GDM1 (cell line): ENCODE measurements around the gene USHBP1.

ENCODE experiments used
- DNase-seq: peaks from one replicate; lab custom pipeline; 2025; lab: John Stamatoyannopoulos, UW

Gene USHBP1, protein sequence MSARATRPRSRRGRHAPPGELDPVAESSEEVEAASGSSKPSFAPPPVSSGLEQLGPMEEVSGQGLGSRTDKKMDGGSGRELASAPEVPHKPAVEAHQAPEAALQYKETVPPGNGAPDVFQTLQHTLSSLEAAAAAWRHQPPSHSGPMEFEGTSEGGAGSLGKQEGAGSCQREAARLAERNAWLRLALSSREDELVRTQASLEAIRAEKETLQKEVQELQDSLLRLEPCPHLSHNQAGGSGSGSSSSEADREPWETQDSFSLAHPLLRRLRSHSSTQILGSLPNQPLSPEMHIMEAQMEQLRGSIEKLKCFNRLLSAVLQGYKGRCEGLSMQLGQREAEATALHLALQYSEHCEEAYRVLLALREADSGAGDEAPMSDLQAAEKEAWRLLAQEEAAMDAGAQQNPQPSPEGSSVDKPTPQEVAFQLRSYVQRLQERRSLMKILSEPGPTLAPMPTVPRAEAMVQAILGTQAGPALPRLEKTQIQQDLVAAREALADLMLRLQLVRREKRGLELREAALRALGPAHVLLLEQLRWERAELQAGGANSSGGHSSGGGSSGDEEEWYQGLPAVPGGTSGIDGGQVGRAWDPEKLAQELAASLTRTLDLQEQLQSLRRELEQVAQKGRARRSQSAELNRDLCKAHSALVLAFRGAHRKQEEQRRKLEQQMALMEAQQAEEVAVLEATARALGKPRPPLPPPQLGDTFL

DNA sequence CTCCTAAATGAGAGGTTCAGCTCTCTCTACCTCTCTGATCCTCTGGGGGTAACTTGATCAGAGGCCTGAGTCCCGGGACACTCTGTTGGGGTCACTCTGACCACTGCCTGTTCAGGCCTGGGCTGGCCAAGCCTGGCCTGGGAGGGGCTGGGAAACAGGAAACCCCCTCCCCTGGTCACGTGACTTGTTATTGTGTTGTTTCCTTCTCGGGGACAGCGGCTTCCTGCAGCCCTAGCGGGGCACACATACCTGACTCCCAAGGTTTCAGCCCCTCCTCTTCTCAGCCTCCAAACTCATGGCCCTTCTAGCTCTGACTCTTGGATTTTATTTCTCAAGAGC, at the start of gene USHBP1:
Gene USHBP1, minus strand, starts transcription at position 105 of the 339 bp plus-strand sequence. CDS start 446 bp downstream, outside the sequence.
- DNase-seq = no peak

- no peak for DNase-seq
These were observed 49.6 kb upstream of the USHBP1 start for GRCh38 chr19:17314007-17314593.

DNA sequence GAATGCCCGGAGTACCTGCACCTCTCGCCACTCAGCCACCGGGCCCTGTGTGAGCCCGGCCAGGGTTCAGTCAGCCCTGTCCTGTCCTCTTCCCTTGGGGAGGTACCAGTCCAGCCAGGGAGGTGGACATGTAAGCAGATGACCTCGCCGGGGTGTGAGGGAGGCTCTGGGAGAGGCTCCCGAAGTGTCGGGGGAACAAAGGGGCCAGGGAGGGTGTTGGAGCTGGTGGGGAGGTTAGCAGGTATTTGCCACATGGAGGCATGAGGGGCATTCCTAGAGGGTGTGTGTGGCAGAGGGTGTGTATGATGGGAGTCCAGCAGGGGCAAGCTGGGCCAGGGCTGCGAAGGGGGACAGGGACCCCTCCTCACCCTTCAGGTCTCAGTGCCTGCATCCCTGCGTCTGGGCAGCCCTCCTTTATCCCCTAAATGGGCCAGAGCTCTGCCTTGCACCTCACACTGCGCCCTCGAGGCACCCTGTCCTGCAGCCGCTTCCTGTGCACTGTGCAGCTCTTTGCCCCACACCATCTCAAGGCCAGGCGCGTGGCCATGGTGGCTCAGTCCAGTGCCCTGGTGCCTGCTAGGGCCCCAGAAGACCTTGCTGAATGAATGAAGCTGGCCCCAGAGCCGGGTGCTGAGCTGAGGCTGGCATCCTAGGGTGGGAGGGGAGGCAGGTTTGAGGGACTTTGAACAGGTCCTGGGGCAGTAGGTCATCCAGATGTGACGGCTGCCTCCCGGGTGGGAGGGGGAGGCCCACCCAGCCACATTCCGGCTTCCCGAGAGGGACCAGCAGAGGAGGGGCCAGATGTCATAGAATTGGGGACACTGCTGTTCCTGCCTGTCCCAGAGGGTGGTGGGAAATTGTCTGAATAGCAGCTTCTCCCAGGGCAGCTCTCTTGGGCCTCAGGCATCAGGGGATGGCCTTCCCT, 47.9 kb upstream of the USHBP1 start:
- DNase-seq = no peak

DNA sequence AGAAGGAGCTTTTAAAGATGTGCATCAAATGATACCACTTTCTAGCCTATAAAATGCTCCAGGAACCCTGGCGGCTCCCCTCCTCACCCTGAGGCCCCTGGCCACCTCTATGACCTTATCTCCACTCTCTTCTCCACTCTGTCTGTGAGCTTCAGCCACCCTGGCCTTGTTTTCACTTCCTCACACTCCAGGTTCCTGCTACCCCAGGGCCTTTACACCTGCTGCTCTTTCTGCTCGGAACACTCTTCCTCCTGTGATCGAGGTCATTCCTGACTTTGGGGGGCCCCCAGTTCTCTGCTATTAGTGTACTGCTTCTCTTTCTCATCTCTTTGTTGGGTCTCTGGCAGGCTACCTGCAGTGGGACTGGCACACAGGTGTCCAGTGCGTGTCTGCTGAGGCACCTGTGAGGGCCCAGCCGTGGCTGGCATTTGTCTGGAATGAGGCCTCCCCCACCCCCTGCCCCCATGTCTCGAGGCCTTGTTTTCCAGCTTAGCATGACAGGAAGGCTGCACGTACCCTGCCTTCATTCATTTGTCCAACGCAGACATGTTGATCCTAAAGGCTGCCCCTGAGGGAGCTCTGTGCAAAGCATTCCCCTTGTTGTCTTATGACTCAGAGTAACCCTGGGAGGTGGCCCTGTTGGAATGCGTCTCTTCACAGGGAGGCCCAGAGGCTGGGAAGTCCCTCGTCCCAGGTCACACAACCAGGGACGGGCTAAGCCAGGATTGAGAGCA, 47.1 kb upstream of the USHBP1 start:
- no peak for DNase-seq

DNA sequence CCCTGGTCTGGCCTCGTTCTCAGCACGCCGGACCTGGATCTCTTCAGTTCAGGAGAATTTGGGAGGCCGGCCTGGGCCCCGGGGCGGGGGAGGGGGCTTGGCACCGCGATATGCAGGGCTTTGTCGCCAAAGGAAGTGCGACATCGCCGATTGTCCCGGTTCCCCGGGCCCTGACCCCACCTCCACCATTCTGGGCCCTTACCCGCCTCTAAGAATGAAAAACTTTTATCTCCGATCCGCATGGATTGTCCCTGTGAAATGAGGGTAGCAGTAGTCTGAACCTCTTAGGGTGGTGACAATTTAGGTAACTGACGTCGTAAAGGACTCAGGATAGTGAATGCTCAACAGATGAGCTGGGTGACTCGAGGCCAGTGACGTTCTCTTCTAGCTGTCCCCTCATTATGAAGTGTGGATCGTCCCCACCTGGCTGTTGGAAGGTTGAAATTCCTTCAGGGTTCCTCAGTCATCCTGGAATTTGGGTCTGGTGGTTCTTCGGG, 45.5 kb upstream of the USHBP1 start:
- no peak for DNase-seq

GRCh38 chr19:17309198-17309964, 44.8 kb upstream of the USHBP1 start, which contains the start of gene DDA1:
Gene DDA1, plus strand, starts transcription at chr19:17309563. Its CDS starts 92 bp downstream, at chr19:17309655.
- peak; percentile 99 for DNase-seq

GRCh38 chr19:17307876-17308377, 43.4 kb upstream of the USHBP1 start:
- DNase-seq = no peak

DNA sequence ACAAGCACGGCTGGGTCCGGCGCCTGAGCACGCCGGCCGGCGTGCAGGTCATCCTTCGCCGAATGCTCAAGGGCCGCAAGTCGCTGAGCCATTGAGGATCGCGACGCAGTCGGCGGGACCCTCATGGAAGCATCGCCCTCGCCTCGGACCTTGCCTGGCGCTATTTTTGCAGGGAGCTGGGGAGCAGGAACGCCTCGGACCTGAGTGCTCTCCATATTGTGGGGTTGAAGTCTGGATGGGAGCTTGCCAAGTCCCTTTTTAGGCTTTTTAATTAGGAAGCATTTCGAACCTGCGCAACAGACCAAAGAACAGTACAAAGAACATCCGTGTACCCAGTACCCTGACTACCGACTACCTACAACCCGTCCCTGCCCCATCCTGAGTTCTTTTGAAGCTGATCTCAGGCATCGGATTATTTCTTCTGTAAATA, 41.8 kb upstream of the USHBP1 start:
- DNase-seq = no peak

- peak; percentile 98 for DNase-seq
These were observed 41.2 kb upstream of the USHBP1 start, which contains the start of gene MRPL34 for GRCh38 chr19:17305517-17306284. Gene MRPL34, plus strand, starts transcription at chr19:17305872. Its CDS starts 21 bp downstream, at chr19:17305893.

GRCh38 chr19:17305216-17305516, 40.6 kb upstream of the USHBP1 start:
- no peak for DNase-seq

GRCh38 chr19:17304386-17305215, 40.1 kb upstream of the USHBP1 start:
- no peak for DNase-seq

DNA sequence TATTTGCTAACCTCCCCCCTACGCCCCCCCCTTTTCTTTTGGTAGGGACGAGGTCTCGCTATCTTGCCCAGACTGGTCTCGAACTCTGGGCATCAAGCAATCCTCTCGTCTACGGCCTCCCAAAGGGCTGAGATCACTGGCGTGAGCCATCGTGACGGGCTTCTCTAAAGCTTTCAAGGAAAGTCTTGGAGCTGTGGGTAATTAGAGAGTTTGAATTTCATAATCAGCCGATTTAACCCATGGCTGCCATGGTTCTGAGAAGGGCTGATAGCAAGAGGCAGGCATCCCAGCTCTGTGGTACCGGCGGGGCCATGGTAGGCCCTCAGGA, 39.4 kb upstream of the USHBP1 start:
- DNase-seq = no peak

- peak; percentile 90 for DNase-seq
These were observed 38.8 kb upstream of the USHBP1 start, which contains the start of gene ABHD8 for GRCh38 chr19:17303167-17303939. Gene ABHD8, minus strand, starts transcription at chr19:17303425. Its CDS starts 1,809 bp downstream, at chr19:17301616.

GRCh38 chr19:17302391-17303166, 38.0 kb upstream of the USHBP1 start:
- peak; percentile 34 for DNase-seq

DNA sequence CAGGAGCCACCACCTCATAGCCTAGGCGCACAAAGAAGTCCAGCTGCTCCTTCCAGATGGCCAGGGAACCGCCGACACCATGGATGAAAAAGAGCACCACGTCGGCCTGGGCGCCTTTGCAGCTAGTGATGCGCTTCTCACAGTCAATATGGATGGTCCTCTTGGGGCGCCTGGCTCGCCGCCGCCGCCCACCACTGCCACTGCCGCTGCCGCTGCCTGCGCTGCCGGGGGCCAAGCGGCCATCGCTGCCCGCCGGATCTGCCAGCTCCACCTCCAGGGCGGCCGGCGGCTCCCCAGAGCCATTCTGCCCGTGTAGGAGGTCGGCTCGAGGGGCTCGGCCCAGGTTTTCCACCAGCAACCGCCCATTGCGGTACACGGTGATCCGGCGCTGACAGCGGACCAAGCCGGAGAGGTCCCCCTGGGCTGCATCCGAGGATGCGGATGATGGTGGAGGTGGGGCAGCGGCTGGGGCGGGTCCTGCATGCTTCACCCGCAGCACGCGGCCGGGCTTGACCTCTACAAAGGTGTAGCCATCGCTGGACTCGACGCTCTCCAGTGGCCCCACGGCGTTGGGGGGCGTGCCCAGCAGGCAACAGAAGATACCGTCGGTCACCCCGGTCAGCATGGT, 36.6 kb upstream of the USHBP1 start:
- no peak for DNase-seq

GRCh38 chr19:17296976-17297375, 32.4 kb upstream of the USHBP1 start:
- DNase-seq = no peak
